ENCODE data around the gene NBAS. TPM values are rescaled to one million over a fixed set of nuclear protein-coding genes. Genes with fewer than 3 reads are reported as not detected.

Gene NBAS
- total and polyA plus RNA-seq, 2 of the 13 experiments (the other 11 are each of a cell fraction or from before 2014, with no cell fraction given) = 33.6 to 58.7 TPM

GRCh38 chr2:15472133-15472532, 89.0 kb downstream of the NBAS start:
- Histone ChIP-seq H3K4me3 (replicated peaks in 1 of 3; ENCODE audit: insufficient read depth in 1 of 3, low read depth in 2 of 3, low read length in 3 of 3) (no peak overlapping the region), H3K4me1 (ENCODE audit: insufficient read depth, low read length) (no peaks in the 10 kb centered on the region), H3K4me2 (ENCODE audit: low read depth, low read length) (no peak overlapping the region), H3K36me3 (replicated peaks in 1 of 2; ENCODE audit: control insufficient read depth in 1 of 2, insufficient read depth in 2 of 2, low read length in 2 of 2) (peaks cover 8 to 38% of the 10 kb centered on the region in 2 experiments), H3K27ac (ENCODE audit: extremely low read length, insufficient read depth, low read length) (no peak overlapping the region), H3K9me3 (ENCODE audit: low read length) (no peaks in the 10 kb centered on the region), H3K79me2 (ENCODE audit: insufficient read depth, low read length) (no peaks in the 10 kb centered on the region), H3K9ac (ENCODE audit: insufficient read depth, low read depth, low read length) (no peak overlapping the region), H4K20me1 (ENCODE audit: insufficient read depth, low read length) (no peaks in the 10 kb centered on the region), H2AFZ (ENCODE audit: low read length) (no peak overlapping the region), H3K27me3 (ENCODE audit: control insufficient read depth in 1 of 2, insufficient read depth in 2 of 2, low read length in 2 of 2) (no peaks in the 10 kb centered on the region)
- BruUV-seq (replicated peaks) = no TSS peak
- ChIA-PET CTCF (ENCODE audit: low intra/inter-chr PET ratio, low total read pairs) (no interaction called here), POLR2A (no interaction called here)
- in situ Hi-C loops (cut with HindIII; ENCODE audit: extremely low pct_ligation_motif_present, low pct_unique_long_range_greater_than_20kb) (no loop called here), intact Hi-C loops (cut with micrococcal nuclease; ENCODE audit: unreplicated experiment) (no loop called here)
- WGBS (ENCODE audit: low lambda C conversion rate) = 97% methylated on average over 3 of the region's 3 CpGs
- no peak for DNase-seq (ENCODE audit: low spot score)
- ATAC-seq = no peak
- FAIRE-seq = no peak
- TF ChIP-seq CCDC6 (CRISPR knock-in tag; IDR thresholded peaks at IDR 0.05) = no peak
- TF ChIP-seq ARID3A (IDR thresholded peaks at IDR 0.05; ENCODE audit: low read depth, low read length) = no peak
- TF ChIP-seq TFE3 (CRISPR knock-in tag; IDR thresholded peaks at IDR 0.05) = no peak
- TF ChIP-seq ZNF713 (CRISPR knock-in tag; IDR thresholded peaks at IDR 0.05) = no peak

- ChIA-PET POLR2A (no interaction called here), CTCF (ENCODE audit: low intra/inter-chr PET ratio, low total read pairs) (no interaction called here)
- H3K27ac ChIP-seq (ENCODE audit: extremely low read length, insufficient read depth, low read length) = no peak overlapping the region
- intact Hi-C loops (cut with micrococcal nuclease; ENCODE audit: unreplicated experiment) (no loop called here), in situ Hi-C loops (cut with HindIII; ENCODE audit: extremely low pct_ligation_motif_present, low pct_unique_long_range_greater_than_20kb) (no loop called here)
- 100% methylated on average over 2 of the region's 2 CpGs for WGBS (ENCODE audit: low lambda C conversion rate)
- ATAC-seq (peak; percentile 82), FAIRE-seq (no peak), DNase-seq (ENCODE audit: low spot score) (peak; percentile 13)
- no peaks in the 10 kb centered on the region for H4K20me1 ChIP-seq (ENCODE audit: insufficient read depth, low read length)
- BruUV-seq (replicated peaks) = no TSS peak
- H3K9me3 ChIP-seq (ENCODE audit: low read length) = no peaks in the 10 kb centered on the region
- H3K4me3 ChIP-seq (replicated peaks in 1 of 3; ENCODE audit: insufficient read depth in 1 of 3, low read depth in 2 of 3, low read length in 3 of 3) = no peak overlapping the region
- no peaks in the 10 kb centered on the region for H3K27me3 ChIP-seq (ENCODE audit: control insufficient read depth in 1 of 2, insufficient read depth in 2 of 2, low read length in 2 of 2)
- no peak overlapping the region for H2AFZ ChIP-seq (ENCODE audit: low read length)
- no peaks in the 10 kb centered on the region for H3K4me1 ChIP-seq (ENCODE audit: insufficient read depth, low read length)
- no peak overlapping the region for H3K9ac ChIP-seq (ENCODE audit: insufficient read depth, low read depth, low read length)
- no peaks in the 10 kb centered on the region for H3K79me2 ChIP-seq (ENCODE audit: insufficient read depth, low read length)
- H3K4me2 ChIP-seq (ENCODE audit: low read depth, low read length) = no peak overlapping the region
- peaks cover 8 to 42% of the 10 kb centered on the region in 2 experiments for H3K36me3 ChIP-seq (replicated peaks in 1 of 2; ENCODE audit: control insufficient read depth in 1 of 2, insufficient read depth in 2 of 2, low read length in 2 of 2)
- no peak for TF ChIP-seq SMC3 (IDR thresholded peaks at IDR 0.05; ENCODE audit: low read length)
- no peak for TF ChIP-seq DMAP1 (CRISPR knock-in tag; IDR thresholded peaks at IDR 0.05)
Observed at GRCh38 chr2:15471606-15472005, 89.5 kb downstream of the NBAS start.

Measured in HepG2 (cell line).